ENCODE measurements around the gene WDR45B. TPM values are rescaled to one million over a fixed set of nuclear protein-coding genes. Genes with fewer than 3 reads are reported as not detected.
"Not testable (repeated sequence)": the region's sequence is repeated elsewhere in the genome, so short reads cannot be mapped to it uniquely, and the experiment has no call there.

Gene WDR45B
- total RNA-seq, 1 experiment from 2014 or later = 110 TPM

GRCh38 chr17:82582213-82582612 is 66.0 kb downstream of the WDR45B start:
- H4K8ac ChIP-seq (replicated peaks; ENCODE audit: insufficient read length, low read depth, low read length) = no peak overlapping the region
- H2BK20ac ChIP-seq (ENCODE audit: low read depth, low read length, poor library complexity, severe bottlenecking) = no peak overlapping the region
- no peak overlapping the region for H2AK5ac ChIP-seq (ENCODE audit: insufficient read length, low read length)
- no peak overlapping the region for H2AFZ ChIP-seq (ENCODE audit: low read length)
- no peak for DNase-seq
- no peak overlapping the region for H3T11ph ChIP-seq (ENCODE audit: low read length)
- H2BK15ac ChIP-seq (ENCODE audit: low read depth, low read length) = no peak overlapping the region
- peaks cover 32 to 63% (median 62%) of the 10 kb centered on the region in 3 experiments for H3K36me3 Mint-ChIP-seq (ENCODE audit: insufficient read depth in 1 of 3, low read depth in 3 of 3)
- no peak overlapping the region for H2BK120ac ChIP-seq (ENCODE audit: low read depth, low read length, poor library complexity, severe bottlenecking)
- H3K23ac ChIP-seq (ENCODE audit: insufficient read length, low read depth, low read length) = no peak overlapping the region
- no peaks in the 10 kb centered on the region for H3K9me3 ChIP-seq (ENCODE audit: control insufficient read depth, low read depth, low read length)
- peaks cover 4% of the 10 kb centered on the region; the same call in 1 of the 2 replicates for H3K79me2 ChIP-seq (ENCODE audit: insufficient read depth, low read length)
- H3K4ac ChIP-seq (ENCODE audit: low read depth, low read length) = no peak overlapping the region
- no peaks in the 10 kb centered on the region for H3K27me3 ChIP-seq (ENCODE audit: insufficient read depth, low read length)
- H3K56ac ChIP-seq (ENCODE audit: insufficient read length, low read depth, low read length) = no peak overlapping the region
- H3K27ac ChIP-seq (ENCODE audit: insufficient read length, low read depth, low read length) = no peak overlapping the region
- H3K4me1 Mint-ChIP-seq = no peaks in the 10 kb centered on the region
- H2BK12ac ChIP-seq (ENCODE audit: insufficient read length, low read depth, low read length) = no peak overlapping the region
- H3K18ac ChIP-seq (ENCODE audit: insufficient read length, low read depth, low read length) = no peak overlapping the region
- H3K4me3 Mint-ChIP-seq = no peak overlapping the region
- no peak overlapping the region for H4K91ac ChIP-seq (ENCODE audit: insufficient read length, low read depth, low read length)
- H3K23me2 ChIP-seq (ENCODE audit: insufficient read length, low read depth, low read length, poor library complexity, severe bottlenecking) = no peaks in the 10 kb centered on the region
- whole genome bisulfite sequencing (ENCODE audit: extremely low coverage, insufficient read length, low lambda C conversion rate) = no CpG with 5 or more reads among the region's 8 CpGs
- peaks cover 1% of the 10 kb centered on the region for H3K79me1 ChIP-seq (ENCODE audit: insufficient read depth, low read depth, low read length, poor library complexity, severe bottlenecking)
- H4K5ac ChIP-seq (ENCODE audit: insufficient read length, low read depth, low read length) = no peak overlapping the region
- no peak overlapping the region for H3K9ac ChIP-seq (ENCODE audit: extremely low read depth, insufficient read length, low read length)
- no peak overlapping the region for H2BK5ac ChIP-seq (ENCODE audit: insufficient read length, low read length)
- peak overlapping the region in 1 of 3 experiments; percentile 62; a peak in 1 of 7 replicates for H3K27ac Mint-ChIP-seq
- H4K20me1 ChIP-seq (ENCODE audit: control insufficient read depth, insufficient read depth, insufficient read length) = peaks cover 2% of the 10 kb centered on the region
- no peak overlapping the region for H3K14ac ChIP-seq (ENCODE audit: insufficient read depth, low read length)
- H3K9me3 Mint-ChIP-seq = peaks cover 0 to 2% of the 10 kb centered on the region in 2 experiments; a peak in 1 of 5 replicates
- no peaks in the 10 kb centered on the region for H3K4me1 ChIP-seq (ENCODE audit: insufficient read depth, low read length)
- no peak for TF ChIP-seq CTCF (conservative IDR thresholded peaks at IDR 0.05)
- no peaks in the 10 kb centered on the region for H3K27me3 Mint-ChIP-seq (ENCODE audit: low read depth)
- H3K4me2 ChIP-seq (ENCODE audit: insufficient read depth, insufficient read length, low read length) = no peak overlapping the region

- H3T11ph ChIP-seq (ENCODE audit: low read length); H4K8ac ChIP-seq (replicated peaks; ENCODE audit: insufficient read length, low read depth, low read length); H4K20me1 ChIP-seq (ENCODE audit: control insufficient read depth, insufficient read depth, insufficient read length); H3K4me1 ChIP-seq (ENCODE audit: insufficient read depth, low read length); H3K9ac ChIP-seq (ENCODE audit: extremely low read depth, insufficient read length, low read length); H3K23ac ChIP-seq (ENCODE audit: insufficient read length, low read depth, low read length); H3K56ac ChIP-seq (ENCODE audit: insufficient read length, low read depth, low read length); H3K27ac Mint-ChIP-seq; H2BK15ac ChIP-seq (ENCODE audit: low read depth, low read length); H3K9me3 ChIP-seq (ENCODE audit: control insufficient read depth, low read depth, low read length); H3K27ac ChIP-seq (ENCODE audit: insufficient read length, low read depth, low read length); H3K9me3 Mint-ChIP-seq; H2BK20ac ChIP-seq (ENCODE audit: low read depth, low read length, poor library complexity, severe bottlenecking); H3K23me2 ChIP-seq (ENCODE audit: insufficient read length, low read depth, low read length, poor library complexity, severe bottlenecking); H3K79me2 ChIP-seq (ENCODE audit: insufficient read depth, low read length); H4K5ac ChIP-seq (ENCODE audit: insufficient read length, low read depth, low read length); H3K18ac ChIP-seq (ENCODE audit: insufficient read length, low read depth, low read length); DNase-seq; H3K27me3 Mint-ChIP-seq (ENCODE audit: low read depth); H2AK5ac ChIP-seq (ENCODE audit: insufficient read length, low read length); H3K4me2 ChIP-seq (ENCODE audit: insufficient read depth, insufficient read length, low read length); H3K79me1 ChIP-seq (ENCODE audit: insufficient read depth, low read depth, low read length, poor library complexity, severe bottlenecking); H2BK12ac ChIP-seq (ENCODE audit: insufficient read length, low read depth, low read length); H4K91ac ChIP-seq (ENCODE audit: insufficient read length, low read depth, low read length); H3K14ac ChIP-seq (ENCODE audit: insufficient read depth, low read length); H2AFZ ChIP-seq (ENCODE audit: low read length); H3K27me3 ChIP-seq (ENCODE audit: insufficient read depth, low read length); H3K4me3 Mint-ChIP-seq; H2BK5ac ChIP-seq (ENCODE audit: insufficient read length, low read length); H3K4me1 Mint-ChIP-seq; H3K4ac ChIP-seq (ENCODE audit: low read depth, low read length); H2BK120ac ChIP-seq (ENCODE audit: low read depth, low read length, poor library complexity, severe bottlenecking): not testable (repeated sequence)
- peaks cover 24 to 66% (median 64%) of the 10 kb centered on the region in 3 experiments for H3K36me3 Mint-ChIP-seq (ENCODE audit: insufficient read depth in 1 of 3, low read depth in 3 of 3)
- no CpG with 5 or more reads among the region's 4 CpGs for WGBS (ENCODE audit: extremely low coverage, insufficient read length, low lambda C conversion rate)
Measured at GRCh38 chr17:82579969-82580368, 68.3 kb downstream of the WDR45B start.
